CD4-positive, alpha-beta T cell treated with Interleukin-4 for 1 hour (primary cell): ENCODE results near the gene DAG1.

Source experiments
- DNase-seq, 2 donors: peaks; one replicate each; pipeline ENCODE4 v3.0.0-alpha.2; 2020 to 2022

DAG1 gene

DNA sequence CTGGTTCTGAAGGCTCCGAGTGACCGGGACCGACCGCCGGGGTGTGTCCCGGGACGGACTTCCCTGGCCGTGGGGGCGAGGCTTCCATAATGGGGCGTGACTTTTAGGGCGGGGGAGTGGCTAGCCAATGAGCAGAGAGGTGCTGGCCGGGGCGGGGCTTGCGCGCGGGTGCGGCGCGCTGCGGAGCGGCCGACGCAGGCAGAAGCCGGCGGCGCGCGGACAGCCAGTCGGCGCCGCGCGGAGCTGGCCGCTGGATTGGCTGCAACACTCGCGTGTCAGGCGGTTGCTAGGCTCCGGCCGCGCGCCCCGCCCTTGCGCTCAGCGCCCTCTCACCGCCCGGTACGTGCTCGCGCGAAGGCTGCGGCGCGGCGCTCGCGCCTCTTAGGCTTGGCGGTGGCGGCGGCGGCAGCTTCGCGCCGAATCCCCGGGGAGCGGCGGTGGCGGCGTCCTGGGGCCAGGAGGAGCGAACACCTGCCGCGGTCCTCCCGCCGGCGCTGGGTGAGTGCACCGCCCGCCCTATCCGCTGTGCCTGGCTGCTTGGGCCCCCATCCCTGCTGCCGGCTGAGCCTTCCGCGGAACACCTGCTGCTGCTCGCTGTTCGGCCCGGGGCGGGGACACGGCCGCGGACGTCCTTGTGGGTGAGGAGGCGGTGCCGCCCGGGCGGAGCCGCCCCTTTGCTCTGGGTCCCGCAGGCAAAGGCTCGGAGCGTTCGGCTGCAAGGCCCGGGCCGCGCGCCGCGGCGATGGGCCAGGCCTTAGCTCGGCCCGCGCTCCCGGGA lies at the start of gene DAG1:
Gene DAG1, plus strand, starts transcription at position 332 of the 778 bp plus-strand sequence. CDS start 40,268 bp downstream, outside the sequence.
- peak; percentile 95 to 96 for DNase-seq

DNA sequence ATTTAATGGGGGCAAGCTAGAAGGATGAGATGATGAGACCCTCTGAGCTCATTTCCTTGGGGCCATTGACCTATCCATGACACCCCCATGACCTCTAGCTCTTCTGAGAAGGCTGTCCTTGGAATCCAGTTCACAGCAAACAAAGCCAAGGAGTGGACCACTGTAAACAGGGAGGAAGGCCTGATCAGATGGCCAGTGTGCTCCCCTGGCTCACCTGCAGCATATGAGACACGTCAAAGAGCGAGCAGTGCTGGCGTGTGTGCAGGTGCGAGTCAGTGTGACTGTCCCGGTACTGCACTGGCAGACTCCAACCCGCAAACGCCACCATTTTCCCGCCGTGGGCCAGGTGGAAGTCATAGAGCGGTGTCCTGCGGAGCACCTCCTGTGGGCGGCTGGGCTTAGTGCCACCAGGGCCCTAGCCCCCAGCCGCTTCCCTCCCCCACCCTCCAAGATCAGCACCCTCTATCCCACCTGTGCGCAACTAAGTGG lies 48.1 kb upstream of the DAG1 start:
- DNase-seq, result no peak

DNA sequence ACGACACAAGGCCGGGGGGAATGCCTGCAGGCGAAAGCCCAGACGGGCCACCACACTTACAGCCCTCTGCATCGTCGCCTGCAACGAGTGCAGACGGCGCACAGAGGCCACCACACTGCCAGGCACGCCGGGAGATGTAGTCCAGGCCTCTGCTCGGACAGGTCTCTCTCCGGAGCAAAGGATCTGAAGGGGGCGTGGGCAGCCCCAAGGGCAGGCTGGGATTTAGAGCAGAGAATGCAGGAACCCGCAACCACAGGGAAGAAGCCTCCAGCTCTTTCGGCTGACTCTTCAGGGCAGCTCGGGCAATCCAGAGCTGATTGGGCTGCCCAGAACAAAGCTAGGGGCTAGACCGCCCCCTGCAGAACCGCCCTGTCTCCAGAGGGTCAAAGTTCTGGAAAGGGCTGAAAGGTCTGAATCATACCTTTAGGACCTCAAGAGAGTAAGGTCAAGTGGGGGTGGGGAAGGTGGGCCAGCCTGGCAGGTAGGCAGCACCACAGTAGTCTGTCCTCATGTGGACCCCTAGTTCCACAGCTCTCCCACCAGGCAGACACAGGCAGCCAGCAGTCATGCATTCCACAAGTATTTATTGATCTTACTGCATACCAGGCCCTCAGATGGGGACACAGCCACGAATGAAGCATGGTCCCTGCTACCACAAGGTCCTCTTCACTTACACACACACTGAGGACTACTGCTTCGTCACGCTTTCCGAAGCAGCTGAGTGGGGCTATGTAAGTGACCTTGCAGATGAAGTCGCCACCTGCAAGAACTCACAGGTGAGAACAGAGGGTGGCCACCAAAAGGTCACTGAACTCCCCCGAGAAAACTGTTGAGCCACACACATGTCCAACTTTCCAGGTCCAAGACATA lies 47.5 kb upstream of the DAG1 start, which contains the start of gene AMT:
Gene AMT, minus strand, starts transcription at position 95 of the 870 bp plus-strand sequence. Its CDS starts 23 bp downstream, at position 72.
- no peak for DNase-seq

DNA sequence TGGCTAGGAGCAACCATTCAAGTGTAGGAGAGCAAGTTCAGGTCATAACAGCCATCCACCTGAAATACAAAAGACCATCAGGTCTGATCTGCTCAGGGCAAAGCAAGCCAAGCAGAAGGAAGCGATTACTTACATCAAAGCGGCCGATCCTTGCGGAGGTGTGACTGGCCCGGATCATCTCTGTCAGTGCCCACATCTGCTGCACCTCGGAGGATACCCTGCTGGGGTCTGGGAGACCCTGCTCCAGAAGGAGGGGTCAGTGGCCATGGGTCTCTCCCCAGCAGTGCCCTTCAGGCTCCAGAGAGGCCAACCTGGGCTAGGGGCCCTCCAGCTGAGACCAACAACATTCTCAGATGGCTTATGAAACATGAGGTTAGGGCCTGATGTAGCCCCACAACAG lies 45.3 kb upstream of the DAG1 start:
- no peak for DNase-seq

DNA sequence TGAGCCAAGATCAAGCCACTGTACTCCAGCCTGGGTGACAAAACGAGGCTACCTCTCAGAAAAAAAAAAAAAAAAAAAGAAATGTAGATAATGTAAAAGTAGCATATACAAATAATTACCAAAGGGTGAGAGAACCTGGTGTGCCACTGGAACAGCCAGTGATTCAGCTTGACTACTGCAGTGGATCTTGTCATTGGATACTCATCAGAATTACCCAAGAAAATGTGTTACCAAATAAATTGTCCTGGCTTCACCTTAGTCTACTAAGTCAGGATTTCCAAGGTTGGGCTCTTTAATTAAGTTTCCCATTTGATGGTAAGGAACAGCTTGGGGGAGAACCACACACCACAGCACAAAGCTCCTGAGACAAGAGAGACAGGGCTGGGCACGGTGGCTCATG lies 42.5 kb upstream of the DAG1 start:
- DNase-seq, result no peak

DNA sequence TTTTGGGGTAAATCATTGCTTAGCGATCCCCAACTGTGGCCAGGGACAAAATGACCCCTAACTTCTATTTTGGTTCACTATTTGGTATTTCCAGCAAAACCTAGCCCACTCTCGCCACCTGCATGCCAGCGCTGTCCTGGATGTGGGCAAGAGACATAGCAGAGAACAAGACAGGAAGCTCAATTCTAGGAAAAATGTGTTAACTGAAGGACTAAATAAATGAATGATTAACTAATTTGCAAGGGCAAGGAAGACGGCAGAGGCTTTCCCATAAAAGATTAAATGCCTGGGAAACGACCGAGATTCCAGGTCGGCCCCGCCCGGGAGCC lies 41.4 kb upstream of the DAG1 start:
- DNase-seq, result no peak

DNA sequence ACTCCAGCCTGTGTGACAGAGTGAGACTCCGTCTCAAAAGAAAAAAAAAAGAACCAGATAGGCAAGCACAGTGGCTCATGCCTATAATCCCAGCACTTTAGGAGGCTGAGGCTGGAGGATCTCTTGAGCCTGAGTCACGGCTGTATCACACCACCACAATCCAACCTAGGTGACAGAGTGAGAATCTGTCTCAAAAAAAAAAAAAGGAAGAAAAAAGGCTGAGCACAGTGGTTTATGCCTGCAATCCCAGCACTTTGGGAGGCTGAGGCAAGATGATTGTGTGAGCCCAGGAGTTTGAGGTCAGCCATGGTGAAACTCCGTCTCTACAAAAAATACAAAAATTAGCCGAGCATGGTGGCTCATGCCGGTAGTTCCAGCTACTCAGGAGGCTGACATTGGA lies 35.3 kb upstream of the DAG1 start:
- no peak for DNase-seq

DNA sequence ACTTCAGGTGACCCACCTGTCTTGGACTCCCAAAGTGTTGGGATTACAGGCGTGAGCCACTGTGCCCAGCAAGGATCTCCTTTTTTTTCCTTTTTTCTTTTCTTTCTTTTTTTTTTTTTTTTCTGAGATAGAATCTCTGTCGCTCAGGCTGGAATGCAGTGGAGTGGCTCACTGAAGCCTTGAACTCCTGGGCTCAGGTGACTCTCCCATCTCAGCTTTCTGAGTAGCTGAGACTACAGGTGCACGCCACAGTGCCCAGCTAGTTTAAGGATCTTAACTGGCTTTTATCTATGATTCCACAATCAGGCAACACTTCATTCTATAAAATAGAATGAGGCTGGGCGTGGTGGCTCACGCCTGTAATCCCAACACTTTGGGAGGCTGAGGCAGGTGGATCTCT lies 24.7 kb upstream of the DAG1 start:
- no peak for DNase-seq

DNA sequence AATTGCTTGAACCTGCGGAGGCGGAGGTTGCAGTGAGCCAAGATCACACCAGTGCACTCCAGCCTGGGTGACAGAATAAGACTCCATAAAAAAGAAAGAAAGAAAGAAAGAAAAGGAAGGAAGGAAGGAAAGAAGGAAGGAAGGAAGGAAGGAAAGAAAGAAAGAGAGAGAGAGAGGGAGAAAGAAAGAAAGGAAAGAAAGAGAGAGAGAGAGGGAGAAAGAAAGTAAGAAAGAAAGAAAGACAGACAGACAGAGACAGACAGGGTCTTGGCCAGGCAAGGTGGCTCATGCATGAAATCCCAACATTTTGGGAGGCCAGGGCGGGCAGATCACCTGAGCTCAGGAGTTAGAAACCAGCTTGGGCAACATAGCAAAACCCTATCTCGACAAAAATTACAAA lies 16.4 kb upstream of the DAG1 start:
- no peak for DNase-seq

DNA sequence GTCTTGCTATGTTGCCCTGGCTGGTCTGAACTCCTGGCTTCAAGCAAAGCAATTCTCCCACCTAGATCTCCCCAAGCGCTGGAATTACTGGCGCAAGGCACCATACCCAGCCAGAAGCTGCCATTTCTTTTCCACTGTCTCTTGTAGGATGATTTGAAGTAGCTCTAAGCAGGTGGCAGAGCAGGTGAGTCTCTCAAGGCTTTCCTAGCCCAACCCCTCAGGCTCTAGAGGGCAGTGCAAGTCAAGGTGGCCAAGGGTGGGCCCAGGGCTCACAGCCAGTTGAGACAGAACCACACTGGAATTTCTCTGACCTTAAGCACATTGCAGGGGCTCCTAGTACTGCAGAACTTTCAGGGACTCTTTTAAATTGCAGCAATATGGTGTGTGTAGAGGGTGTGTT lies 15.6 kb upstream of the DAG1 start:
- DNase-seq, result no peak

DNA sequence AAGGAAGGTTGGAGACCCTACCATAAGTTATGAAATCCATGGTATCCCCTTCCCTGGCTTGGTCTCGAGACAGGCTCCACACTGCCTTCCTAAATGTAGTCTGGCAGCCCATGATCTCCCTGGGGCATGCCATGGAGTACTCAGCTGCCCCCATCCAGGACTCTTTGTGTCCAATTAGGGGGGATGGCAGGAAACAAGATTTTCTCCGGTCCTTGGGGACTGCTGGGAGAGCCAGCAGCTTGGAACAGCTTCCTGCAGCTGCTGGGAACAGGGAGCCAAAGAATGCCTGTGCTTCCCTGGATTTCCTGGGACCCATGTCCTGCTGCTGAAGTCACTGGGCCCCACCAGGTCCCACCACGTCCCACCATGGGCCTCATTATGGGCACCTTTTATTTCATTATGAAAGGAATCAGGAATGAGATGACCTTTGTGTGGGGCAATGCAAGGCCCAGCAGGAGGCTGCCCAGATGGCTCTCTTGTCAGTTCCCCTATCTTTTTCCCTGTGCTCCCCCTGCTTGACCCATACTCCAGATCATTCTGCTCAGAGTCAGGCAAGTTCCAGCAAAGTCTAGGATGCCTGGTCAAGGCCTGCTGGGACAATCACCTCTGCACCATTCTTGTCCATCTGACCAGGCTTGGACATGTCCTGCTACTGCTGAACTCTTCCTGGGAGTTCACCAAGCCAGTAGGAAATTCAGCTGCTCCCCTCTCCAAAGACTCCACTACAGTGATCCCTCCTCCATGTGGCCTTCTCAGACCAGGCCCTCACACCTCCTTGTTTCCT lies 15.0 kb upstream of the DAG1 start:
- no peak for DNase-seq

DNA sequence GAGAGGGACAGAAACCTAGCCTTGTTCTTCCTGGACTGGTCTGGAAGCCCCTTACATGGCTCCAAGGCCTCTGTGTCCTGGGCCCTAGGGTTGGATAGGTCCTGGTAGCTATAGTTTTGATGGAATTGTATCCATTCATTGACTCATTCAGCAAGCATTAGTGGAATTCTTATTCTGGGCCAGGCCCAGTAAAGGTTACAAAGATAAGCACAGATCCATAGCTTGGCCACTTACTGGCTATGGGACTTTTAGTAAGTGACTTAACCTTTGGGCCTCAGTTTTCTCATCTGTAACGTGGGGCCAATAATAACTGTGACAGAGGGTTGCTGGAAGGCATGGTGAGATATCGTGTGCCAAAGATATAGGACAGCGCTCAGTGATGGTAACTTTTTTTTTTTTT lies 13.6 kb upstream of the DAG1 start:
- DNase-seq, result no peak

DNA sequence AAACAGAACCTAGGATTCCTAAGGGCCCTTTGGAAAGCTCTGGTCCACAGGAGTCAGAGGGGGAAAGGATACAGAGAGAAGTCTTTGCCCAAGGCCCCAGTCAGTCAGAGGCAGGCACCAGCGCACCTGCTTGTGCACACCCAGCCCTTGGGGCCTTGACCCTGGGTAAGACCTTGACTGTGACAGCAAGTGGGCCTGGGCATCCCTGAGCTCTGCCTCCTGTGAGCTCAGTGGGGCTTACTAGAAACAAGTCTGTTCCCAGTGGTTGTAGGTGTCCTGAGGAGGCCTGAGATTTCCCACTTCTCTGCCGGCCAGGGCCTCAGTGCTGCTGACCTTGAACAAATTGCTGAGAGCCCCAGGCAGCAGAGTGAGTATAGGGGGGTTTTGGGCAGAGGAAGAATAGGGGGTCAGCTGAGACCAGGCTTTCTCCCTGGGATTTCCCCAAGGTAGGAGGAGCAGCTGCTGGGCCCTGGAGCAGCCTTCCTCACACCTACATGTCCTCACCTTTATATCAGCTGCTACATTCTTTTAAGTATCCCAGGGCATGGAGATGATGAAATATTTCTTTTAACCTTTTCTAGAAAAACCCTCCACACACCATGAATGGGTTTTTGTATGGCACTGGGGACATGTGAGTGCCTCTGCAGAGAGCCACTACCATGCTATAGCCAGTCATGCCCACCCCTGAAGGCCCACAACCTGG lies 9.7 kb upstream of the DAG1 start:
- DNase-seq, result no peak

DNA sequence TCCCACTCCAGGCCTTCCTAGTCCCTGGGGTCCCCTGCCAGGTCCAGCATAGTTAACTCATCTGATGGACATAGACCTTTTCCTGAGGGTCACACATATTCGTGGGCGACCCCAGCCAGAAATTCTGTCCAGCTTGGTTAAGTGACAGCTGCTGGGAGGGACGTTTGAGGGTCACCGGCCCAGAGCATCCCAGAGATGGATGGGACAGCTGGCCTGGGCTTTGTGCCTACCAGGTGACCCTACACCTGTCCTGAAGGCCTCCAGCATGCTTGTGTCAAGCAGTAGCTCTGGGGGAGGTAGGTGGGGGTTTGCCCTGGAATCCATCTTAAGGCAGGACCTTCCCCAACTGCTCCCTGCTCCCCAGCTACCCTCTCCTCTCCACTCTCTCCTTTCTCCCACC lies 9.1 kb upstream of the DAG1 start:
- DNase-seq, result no peak

DNA sequence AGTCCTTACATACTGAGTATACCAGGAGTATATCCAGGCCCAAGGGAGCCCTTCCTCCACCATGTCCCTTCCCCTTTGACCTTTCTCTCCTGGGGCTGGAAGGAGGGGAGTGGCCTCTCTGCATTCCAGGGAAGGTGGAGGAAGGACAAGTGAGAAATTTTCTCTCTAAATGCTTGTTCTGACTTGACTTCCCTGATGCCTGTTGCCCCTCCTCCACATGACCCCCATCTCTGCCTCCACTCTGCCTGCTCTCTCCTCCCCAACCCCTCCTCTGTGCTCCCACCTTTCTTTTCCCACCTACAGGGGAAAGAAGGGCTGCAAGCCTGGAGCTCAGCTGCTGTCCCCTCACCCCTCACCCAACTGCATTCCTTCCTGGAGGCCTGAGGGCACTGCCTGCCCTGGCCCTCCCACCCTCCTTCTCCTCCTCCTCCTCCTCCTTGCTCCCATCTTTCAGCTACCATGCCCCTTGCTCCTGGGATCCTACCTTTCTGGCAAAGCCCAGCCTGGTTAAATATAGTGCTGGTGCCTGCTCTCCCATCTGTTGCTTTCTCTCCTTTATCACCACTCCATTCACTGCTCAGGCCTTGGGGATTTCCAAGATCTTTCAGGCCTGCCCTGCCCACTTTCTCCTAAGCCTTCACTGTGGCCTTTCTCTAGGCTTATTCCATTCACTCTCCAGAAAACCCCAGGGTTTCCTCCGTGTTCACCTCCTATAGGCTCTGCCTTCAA lies 8.5 kb upstream of the DAG1 start:
- no peak for DNase-seq

DNA sequence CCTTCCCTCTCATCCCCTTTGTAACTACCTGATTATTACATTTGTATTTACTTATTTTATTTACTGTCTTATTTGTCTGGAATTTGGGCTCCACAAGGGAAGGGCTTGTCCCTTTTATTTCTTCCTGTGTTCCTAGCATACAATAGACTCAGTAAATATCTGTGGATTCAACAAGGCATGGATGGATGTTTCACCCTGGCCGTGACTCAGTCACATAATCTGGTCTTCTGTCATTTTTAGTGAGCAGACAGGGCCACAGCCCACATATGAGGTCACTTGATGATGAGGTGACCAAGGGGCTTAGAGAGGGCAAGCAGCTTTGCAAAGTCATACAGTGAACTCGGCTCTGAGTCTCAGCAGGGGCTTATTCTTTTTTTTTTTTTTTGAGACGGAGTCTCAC lies 7.8 kb upstream of the DAG1 start:
- no peak for DNase-seq

DNA sequence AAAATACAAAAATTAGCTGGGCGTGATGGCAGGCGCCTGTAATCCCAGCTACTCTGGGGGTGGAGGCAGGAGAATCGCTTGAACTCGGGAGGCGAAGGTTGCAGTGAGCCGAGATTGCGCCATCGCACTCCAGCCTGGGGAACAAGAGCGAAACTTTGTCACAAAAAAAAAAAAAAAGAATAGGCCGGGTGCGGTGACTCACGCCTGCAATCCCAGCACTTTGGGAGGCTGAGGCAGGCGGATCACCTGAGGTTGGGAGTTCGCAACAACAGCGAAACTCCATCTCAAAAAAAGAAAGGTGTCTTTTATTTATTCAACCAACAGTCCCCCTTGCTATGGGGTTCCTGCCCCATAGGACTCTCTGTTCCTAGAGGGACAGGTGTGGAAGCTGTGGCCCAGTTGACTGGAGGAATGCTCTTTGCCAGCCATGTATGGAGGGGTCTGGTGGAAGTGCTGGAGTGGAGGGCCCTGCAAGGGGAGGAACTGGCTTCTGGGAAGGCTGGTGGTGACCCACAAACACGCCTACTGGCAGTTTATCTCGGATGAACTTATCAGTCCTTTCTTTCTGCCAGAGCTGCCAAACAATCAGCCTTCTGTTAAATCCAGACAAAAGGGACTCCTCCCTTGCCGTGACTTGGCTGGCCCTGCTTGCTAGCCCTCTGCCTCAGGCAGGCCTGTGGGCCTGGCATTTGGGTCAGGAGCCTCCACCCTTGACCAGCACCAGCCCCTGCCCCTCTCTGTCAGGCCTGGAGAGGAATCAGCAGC lies 4.6 kb upstream of the DAG1 start:
- DNase-seq, result peak in 1 of 2 donors; percentile 25

DNA sequence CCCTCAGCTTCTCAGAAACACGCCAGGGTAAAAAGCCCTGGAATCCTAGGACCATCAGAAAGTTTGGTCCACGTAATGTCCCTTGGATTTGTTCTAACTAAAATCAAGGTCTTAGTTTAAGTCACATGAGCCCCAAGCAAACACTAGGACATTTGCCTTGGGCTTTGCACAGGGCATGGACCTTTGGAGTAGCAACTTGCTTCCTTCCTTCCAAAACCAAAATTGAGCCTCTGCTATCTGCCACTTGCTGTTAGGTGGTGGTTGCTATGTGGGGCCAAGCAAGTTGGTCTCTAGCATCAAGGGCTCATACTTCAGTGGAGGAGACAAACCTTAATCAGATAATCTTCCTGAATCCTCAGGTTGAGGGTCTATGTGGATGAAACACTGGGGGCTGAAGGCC lies 4.0 kb upstream of the DAG1 start:
- DNase-seq, result no peak

DNA sequence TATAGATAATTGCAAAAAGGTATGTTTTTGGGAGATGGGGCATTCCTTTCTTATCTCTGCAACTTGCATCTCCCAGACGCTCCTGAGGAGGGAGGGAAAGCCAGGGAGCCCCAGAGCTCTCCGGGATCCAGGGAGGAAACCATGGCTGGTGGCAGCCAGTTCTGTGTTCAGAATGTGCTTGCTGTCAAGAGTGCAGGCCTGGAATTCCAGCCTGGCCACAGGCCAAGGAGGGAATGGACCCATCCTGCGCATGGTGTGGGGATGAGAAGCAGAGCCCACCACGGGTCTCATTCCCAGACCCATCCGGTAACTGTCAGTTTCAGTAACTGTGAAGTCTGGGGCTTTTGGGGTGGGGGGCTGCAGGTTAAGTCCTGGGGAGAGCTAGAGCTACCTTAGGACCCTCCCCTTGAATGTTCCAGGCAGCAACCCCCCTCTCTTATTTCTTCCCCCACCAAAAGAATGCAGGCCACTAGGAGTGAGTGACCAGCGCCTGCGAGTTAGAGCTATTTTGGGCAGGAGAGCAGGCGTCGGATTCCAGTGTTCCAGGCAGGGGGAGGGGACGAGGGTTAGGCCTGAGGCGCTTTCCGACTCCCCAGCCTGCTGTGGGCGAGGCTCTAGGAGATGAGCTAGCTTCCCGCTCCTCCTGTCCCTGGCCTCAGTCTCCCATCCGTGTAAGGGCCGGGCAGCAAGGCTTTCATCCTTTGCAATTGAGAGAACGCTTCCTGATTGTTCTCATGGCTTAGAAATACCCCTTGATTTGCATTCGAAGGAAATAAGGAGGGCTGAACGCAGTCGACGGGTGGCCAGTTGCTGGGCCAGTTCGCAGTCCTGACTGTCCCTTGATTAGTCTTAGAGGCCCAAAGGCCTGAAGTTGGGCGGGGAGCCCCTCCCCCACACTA lies 781 bp upstream of the DAG1 start:
- DNase-seq, result no peak
